ENCODE measurements around the gene CMTM6. TPM values are rescaled to one million over a fixed set of nuclear protein-coding genes. Genes with fewer than 3 reads are reported as not detected.

Gene CMTM6
- total and polyA plus RNA-seq, 2 of the 13 experiments (the other 11 are each of a cell fraction or from before 2014, with no cell fraction given), result 25.6 to 55.7 TPM

DNA sequence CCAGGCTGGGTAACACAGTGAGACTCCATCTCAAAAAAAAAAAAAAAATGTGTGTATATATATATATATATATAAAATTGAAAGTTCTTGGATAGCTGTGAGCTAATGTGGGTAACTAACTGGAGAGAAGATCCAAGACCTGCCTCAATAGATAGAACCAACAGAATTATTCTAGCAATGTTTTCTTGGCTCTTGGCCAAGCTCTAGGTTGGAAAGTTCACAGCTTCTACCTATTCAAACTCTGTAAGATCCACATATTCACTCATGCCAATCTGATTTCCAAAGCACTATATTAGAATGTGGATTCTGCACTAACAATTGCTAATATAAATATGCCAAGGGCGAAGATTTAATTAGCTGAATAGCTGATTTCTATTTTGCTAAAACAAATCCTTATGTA is 29.8 kb upstream of the CMTM6 start:
- ChIA-PET POLR2A (interaction anchor here (1.3 kb wide), 1 partner anchor 38 kb away, joined by 3 read pairs; no protein-coding TSS in a partner anchor), CTCF (ENCODE audit: low intra/inter-chr PET ratio, low total read pairs) (no interaction called here)
- FAIRE-seq (no peak), ATAC-seq (no peak), DNase-seq (ENCODE audit: low spot score) (no peak)
- TF ChIP-seq, protein P1, sequence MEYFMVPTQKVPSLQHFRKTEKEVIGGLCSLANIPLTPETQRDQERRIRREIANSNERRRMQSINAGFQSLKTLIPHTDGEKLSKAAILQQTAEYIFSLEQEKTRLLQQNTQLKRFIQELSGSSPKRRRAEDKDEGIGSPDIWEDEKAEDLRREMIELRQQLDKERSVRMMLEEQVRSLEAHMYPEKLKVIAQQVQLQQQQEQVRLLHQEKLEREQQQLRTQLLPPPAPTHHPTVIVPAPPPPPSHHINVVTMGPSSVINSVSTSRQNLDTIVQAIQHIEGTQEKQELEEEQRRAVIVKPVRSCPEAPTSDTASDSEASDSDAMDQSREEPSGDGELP (IDR thresholded peaks at IDR 0.05; ENCODE audit: borderline replicate concordance, low read depth), result no peak
- TF ChIP-seq ZNF17 (CRISPR knock-in tag; IDR thresholded peaks at IDR 0.05) (no peak), ZNF782 (CRISPR knock-in tag; IDR thresholded peaks at IDR 0.05; ENCODE audit: borderline replicate concordance) (no peak), MTA3 (CRISPR knock-in tag; IDR thresholded peaks at IDR 0.05) (no peak)
- Histone ChIP-seq H2AFZ (ENCODE audit: low read length) (no peak overlapping the region), H4K20me1 (ENCODE audit: insufficient read depth, low read length) (no peaks in the 10 kb centered on the region), H3K4me1 (ENCODE audit: insufficient read depth, low read length) (no peaks in the 10 kb centered on the region), H3K9ac (ENCODE audit: insufficient read depth, low read depth, low read length) (no peak overlapping the region), H3K36me3 (replicated peaks in 1 of 2; ENCODE audit: control insufficient read depth in 1 of 2, insufficient read depth in 2 of 2, low read length in 2 of 2) (peaks cover 4 to 28% of the 10 kb centered on the region in 2 experiments), H3K27me3 (ENCODE audit: control insufficient read depth in 1 of 2, insufficient read depth in 2 of 2, low read length in 2 of 2) (no peaks in the 10 kb centered on the region; a peak in 1 of 5 replicates), H3K79me2 (ENCODE audit: insufficient read depth, low read length) (no peaks in the 10 kb centered on the region), H3K4me2 (ENCODE audit: low read depth, low read length) (no peak overlapping the region), H3K9me3 (ENCODE audit: low read length) (no peaks in the 10 kb centered on the region), H3K4me3 (replicated peaks in 1 of 3; ENCODE audit: insufficient read depth in 1 of 3, low read depth in 2 of 3, low read length in 3 of 3) (no peak overlapping the region), H3K27ac (ENCODE audit: extremely low read length, insufficient read depth, low read length) (no peak overlapping the region)
- 89% methylated on average over 1 of the region's 1 CpG for WGBS (ENCODE audit: low lambda C conversion rate)
- in situ Hi-C loops (cut with HindIII; ENCODE audit: extremely low pct_ligation_motif_present, low pct_unique_long_range_greater_than_20kb), result no loop called here
- BruUV-seq (replicated peaks), result no TSS peak
- intact Hi-C loops (cut with micrococcal nuclease; ENCODE audit: unreplicated experiment), result no loop called here

DNA sequence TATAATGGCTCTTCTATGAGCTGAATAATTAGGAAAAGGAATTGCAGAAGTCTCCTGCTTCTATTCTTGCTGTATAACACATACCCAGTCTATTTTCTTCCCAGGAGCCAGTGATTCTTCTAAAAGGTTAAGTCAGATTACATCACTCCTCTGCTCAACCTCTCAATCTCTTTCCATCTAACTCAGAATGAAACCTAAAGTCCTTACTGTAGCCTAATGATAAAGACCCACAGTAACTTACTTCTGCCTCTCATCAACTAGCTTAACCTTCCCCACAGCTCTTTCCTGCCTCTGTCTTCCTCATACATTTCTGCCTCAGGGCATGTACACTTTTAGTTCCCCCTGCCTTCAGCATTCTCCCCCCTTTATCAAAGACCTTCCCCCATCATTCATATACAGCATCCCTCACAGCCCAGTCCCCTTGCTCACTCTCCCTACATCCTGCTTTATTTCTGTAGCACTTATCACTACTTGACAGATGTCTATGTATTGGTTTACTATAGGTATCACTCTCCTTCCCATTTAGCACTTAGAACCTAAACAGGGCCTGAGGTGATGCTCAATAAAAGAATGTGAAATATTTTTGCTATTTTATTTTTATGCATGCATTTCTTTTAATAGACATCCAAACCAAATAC is 28.5 kb upstream of the CMTM6 start:
- in situ Hi-C loops (cut with HindIII; ENCODE audit: extremely low pct_ligation_motif_present, low pct_unique_long_range_greater_than_20kb), result no loop called here
- Histone ChIP-seq H3K27me3 (ENCODE audit: control insufficient read depth in 1 of 2, insufficient read depth in 2 of 2, low read length in 2 of 2) (no peaks in the 10 kb centered on the region; a peak in 1 of 5 replicates), H3K9ac (ENCODE audit: insufficient read depth, low read depth, low read length) (no peak overlapping the region), H3K4me1 (ENCODE audit: insufficient read depth, low read length) (no peaks in the 10 kb centered on the region), H3K27ac (ENCODE audit: extremely low read length, insufficient read depth, low read length) (no peak overlapping the region), H3K9me3 (ENCODE audit: low read length) (no peaks in the 10 kb centered on the region), H3K4me3 (replicated peaks in 1 of 3; ENCODE audit: insufficient read depth in 1 of 3, low read depth in 2 of 3, low read length in 3 of 3) (no peak overlapping the region), H4K20me1 (ENCODE audit: insufficient read depth, low read length) (no peaks in the 10 kb centered on the region), H3K79me2 (ENCODE audit: insufficient read depth, low read length) (no peaks in the 10 kb centered on the region), H2AFZ (ENCODE audit: low read length) (no peak overlapping the region), H3K36me3 (replicated peaks in 1 of 2; ENCODE audit: control insufficient read depth in 1 of 2, insufficient read depth in 2 of 2, low read length in 2 of 2) (peaks cover 6 to 31% of the 10 kb centered on the region in 2 experiments), H3K4me2 (ENCODE audit: low read depth, low read length) (no peak overlapping the region)
- intact Hi-C loops (cut with micrococcal nuclease; ENCODE audit: unreplicated experiment), result no loop called here
- POLR2A ChIA-PET, result no interaction called here
- CTCF ChIA-PET (ENCODE audit: low intra/inter-chr PET ratio, low total read pairs), result no interaction called here
- ATAC-seq (no peak), FAIRE-seq (no peak), DNase-seq (ENCODE audit: low spot score) (no peak)
- BruUV-seq (replicated peaks), result no TSS peak
- TF ChIP-seq MED1 (CRISPR knock-in tag; IDR thresholded peaks at IDR 0.05) (no peak), TAF1 (CRISPR knock-in tag; IDR thresholded peaks at IDR 0.05) (no peak), ZSCAN25 (CRISPR knock-in tag; IDR thresholded peaks at IDR 0.05) (no peak), ZNF670 (CRISPR knock-in tag; IDR thresholded peaks at IDR 0.05; ENCODE audit: borderline replicate concordance) (no peak), CREB1 (IDR thresholded peaks at IDR 0.05) (no peak), CREB1 (CRISPR knock-in tag; IDR thresholded peaks at IDR 0.05) (no peak), ZNF138 (CRISPR knock-in tag; IDR thresholded peaks at IDR 0.05; ENCODE audit: low read depth) (no peak)
- TF ChIP-seq, protein P2, sequence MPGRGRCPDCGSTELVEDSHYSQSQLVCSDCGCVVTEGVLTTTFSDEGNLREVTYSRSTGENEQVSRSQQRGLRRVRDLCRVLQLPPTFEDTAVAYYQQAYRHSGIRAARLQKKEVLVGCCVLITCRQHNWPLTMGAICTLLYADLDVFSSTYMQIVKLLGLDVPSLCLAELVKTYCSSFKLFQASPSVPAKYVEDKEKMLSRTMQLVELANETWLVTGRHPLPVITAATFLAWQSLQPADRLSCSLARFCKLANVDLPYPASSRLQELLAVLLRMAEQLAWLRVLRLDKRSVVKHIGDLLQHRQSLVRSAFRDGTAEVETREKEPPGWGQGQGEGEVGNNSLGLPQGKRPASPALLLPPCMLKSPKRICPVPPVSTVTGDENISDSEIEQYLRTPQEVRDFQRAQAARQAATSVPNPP (CRISPR knock-in tag; IDR thresholded peaks at IDR 0.05), result no peak
- TF ChIP-seq, protein P3, sequence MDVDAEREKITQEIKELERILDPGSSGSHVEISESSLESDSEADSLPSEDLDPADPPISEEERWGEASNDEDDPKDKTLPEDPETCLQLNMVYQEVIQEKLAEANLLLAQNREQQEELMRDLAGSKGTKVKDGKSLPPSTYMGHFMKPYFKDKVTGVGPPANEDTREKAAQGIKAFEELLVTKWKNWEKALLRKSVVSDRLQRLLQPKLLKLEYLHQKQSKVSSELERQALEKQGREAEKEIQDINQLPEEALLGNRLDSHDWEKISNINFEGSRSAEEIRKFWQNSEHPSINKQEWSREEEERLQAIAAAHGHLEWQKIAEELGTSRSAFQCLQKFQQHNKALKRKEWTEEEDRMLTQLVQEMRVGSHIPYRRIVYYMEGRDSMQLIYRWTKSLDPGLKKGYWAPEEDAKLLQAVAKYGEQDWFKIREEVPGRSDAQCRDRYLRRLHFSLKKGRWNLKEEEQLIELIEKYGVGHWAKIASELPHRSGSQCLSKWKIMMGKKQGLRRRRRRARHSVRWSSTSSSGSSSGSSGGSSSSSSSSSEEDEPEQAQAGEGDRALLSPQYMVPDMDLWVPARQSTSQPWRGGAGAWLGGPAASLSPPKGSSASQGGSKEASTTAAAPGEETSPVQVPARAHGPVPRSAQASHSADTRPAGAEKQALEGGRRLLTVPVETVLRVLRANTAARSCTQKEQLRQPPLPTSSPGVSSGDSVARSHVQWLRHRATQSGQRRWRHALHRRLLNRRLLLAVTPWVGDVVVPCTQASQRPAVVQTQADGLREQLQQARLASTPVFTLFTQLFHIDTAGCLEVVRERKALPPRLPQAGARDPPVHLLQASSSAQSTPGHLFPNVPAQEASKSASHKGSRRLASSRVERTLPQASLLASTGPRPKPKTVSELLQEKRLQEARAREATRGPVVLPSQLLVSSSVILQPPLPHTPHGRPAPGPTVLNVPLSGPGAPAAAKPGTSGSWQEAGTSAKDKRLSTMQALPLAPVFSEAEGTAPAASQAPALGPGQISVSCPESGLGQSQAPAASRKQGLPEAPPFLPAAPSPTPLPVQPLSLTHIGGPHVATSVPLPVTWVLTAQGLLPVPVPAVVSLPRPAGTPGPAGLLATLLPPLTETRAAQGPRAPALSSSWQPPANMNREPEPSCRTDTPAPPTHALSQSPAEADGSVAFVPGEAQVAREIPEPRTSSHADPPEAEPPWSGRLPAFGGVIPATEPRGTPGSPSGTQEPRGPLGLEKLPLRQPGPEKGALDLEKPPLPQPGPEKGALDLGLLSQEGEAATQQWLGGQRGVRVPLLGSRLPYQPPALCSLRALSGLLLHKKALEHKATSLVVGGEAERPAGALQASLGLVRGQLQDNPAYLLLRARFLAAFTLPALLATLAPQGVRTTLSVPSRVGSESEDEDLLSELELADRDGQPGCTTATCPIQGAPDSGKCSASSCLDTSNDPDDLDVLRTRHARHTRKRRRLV (CRISPR knock-in tag; IDR thresholded peaks at IDR 0.05), result no peak
